Fibroblast of lung (primary cell): Measurements from ENCODE around the gene DQX1. TPM values are rescaled to one million over a fixed set of nuclear protein-coding genes. Genes with fewer than 3 reads are reported as not detected.

ENCODE experiments used
- DNase-seq, 2 donors: peaks; one replicate each; pipeline versions ENCODE4 v3.0.0 to v3.0.0-alpha.2; 2010; ENCODE audit warnings: low read depth in 2 of 2
- H2AFZ ChIP-seq: 2 replicates; pipeline ENCODE4 v1.5.1; 2012; ENCODE audit warnings: low read length, control low read depth, inconsistent platforms
- H3K27ac ChIP-seq: 2 replicates; pipeline ENCODE4 v1.5.1; 2011; ENCODE audit warnings: low read length, control low read depth; ENCODE audit not compliant: insufficient read depth
- H3K27me3 ChIP-seq: 2 replicates; pipeline ENCODE4 v1.5.1; 2011; ENCODE audit warnings: mild to moderate bottlenecking, low read length; ENCODE audit not compliant: control insufficient read depth, insufficient read depth
- H3K36me3 ChIP-seq: 2 replicates; pipeline ENCODE4 v1.5.1; 2011; ENCODE audit warnings: low read length; ENCODE audit not compliant: control insufficient read depth, insufficient read depth
- H3K4me1 ChIP-seq: 2 replicates; pipeline ENCODE4 v1.5.1; 2011; ENCODE audit warnings: low read length; ENCODE audit not compliant: control insufficient read depth, insufficient read depth; ENCODE audit errors: extremely low read depth
- H3K4me2 ChIP-seq: 2 replicates; pipeline ENCODE4 v1.5.1; 2011; ENCODE audit warnings: low read length, control low read depth; ENCODE audit not compliant: insufficient read depth; ENCODE audit errors: extremely low read depth
- H3K4me3 ChIP-seq, 4 experiments: fragments of 200-600 bp in 1 of 4; sonication (generic) in 1 of 4; replicated peaks in 1 of 4; 2 replicates each; pipeline ENCODE4 v1.5.1; 2011 to 2016; ENCODE audit warnings: low read length in 4 of 4, low read depth in 3 of 4, mild to moderate bottlenecking in 3 of 4, control low read depth in 2 of 4, inconsistent platforms in 1 of 4, mixed read lengths in 1 of 4; ENCODE audit not compliant: insufficient read depth in 1 of 4; ENCODE audit errors: control extremely low read depth in 1 of 4
- H3K79me2 ChIP-seq: 2 replicates; pipeline ENCODE4 v1.5.1; 2012; ENCODE audit warnings: mild to moderate bottlenecking, low read length, inconsistent platforms; ENCODE audit not compliant: control insufficient read depth, insufficient read depth
- H3K9ac ChIP-seq: 2 replicates; pipeline ENCODE4 v1.5.1; 2011; ENCODE audit warnings: mild to moderate bottlenecking, low read length, control low read depth; ENCODE audit not compliant: insufficient read depth
- H3K9me3 ChIP-seq: 2 replicates; pipeline ENCODE4 v1.5.1; 2012; ENCODE audit warnings: low read depth, low read length; ENCODE audit not compliant: control insufficient read depth, insufficient read depth
- H4K20me1 ChIP-seq: 2 replicates; pipeline ENCODE4 v1.5.1; 2011; ENCODE audit warnings: low read length; ENCODE audit not compliant: control insufficient read depth, insufficient read depth; ENCODE audit errors: extremely low read depth
- CTCF ChIP-seq, 2 donors: IDR thresholded peaks in 1 of 2; conservative IDR thresholded peaks in 1 of 2; 1 replicate in 1 of 2; 2 replicates in 1 of 2; pipeline ENCODE4 v1.5.1; 2011 to 2012; ENCODE audit warnings: low read length in 2 of 2, control low read depth in 1 of 2, inconsistent platforms in 1 of 2, low read depth in 1 of 2, mild to moderate bottlenecking in 1 of 2
- EZH2 ChIP-seq: IDR thresholded peaks from 2 replicates; pipeline ENCODE4 v1.5.1; 2012; ENCODE audit warnings: low read length, control low read depth, mild to moderate bottlenecking; ENCODE audit errors: missing control alignments
- polyA plus RNA-seq, 2 donors: library from polyadenylated mRNA; depleted of rRNA in 1 of 2; stranded (reverse) in 1 of 2; unstranded in 1 of 2; fragments of >200 nt; gene quantifications; 2 replicates each; pipeline ENCODE4 v1.2.1, GENCODE V29; 2011 to 2012; ENCODE audit warnings: missing spikeins in 1 of 2
- total RNA-seq: library from RNA; depleted of rRNA; stranded (reverse); fragments of >200 nt; gene quantifications from 2 replicates; pipeline ENCODE4 v1.2.1, GENCODE V29; 2014

DQX1 gene
- total and polyA plus RNA-seq, 2 donors (not counting 1 experiment from before 2014, with no cell fraction given): not detected

DNA sequence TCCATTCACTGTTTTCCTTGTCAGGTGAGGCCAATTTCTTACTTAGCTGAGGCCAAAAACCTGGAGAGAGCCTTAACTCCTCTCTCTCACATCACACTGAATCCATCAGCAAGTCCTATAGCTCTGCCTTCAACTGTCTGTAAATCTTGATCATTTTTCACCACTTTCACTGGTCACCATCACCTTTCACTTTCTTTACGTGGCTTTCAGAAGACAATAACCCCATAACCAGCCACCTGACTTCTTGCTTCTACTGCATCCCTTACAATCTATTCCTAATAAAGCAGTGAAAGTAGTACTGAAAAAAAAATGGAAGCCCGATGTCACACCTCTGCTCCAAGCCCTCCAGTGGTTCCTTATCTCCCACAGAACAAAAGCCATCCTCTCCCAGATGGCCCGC, 20.0 kb upstream of the DQX1 start:
- Histone ChIP-seq H3K27ac (no peak overlapping the region), H2AFZ (no peak overlapping the region), H4K20me1 (no peaks in the 10 kb centered on the region), H3K9ac (no peak overlapping the region), H3K36me3 (no peaks in the 10 kb centered on the region), H3K4me2 (no peak overlapping the region), H3K79me2 (no peaks in the 10 kb centered on the region), H3K4me1 (peaks cover 3% of the 10 kb centered on the region), H3K4me3 (no peak overlapping the region), H3K27me3 (no peaks in the 10 kb centered on the region), H3K9me3 (no peaks in the 10 kb centered on the region)
- TF ChIP-seq EZH2: no peak
- no peak for DNase-seq

- Histone ChIP-seq H2AFZ (no peak overlapping the region), H4K20me1 (no peaks in the 10 kb centered on the region), H3K27ac (no peak overlapping the region), H3K36me3 (no peaks in the 10 kb centered on the region), H3K9ac (no peak overlapping the region), H3K4me3 (no peak overlapping the region), H3K4me2 (no peak overlapping the region), H3K79me2 (no peaks in the 10 kb centered on the region), H3K9me3 (no peaks in the 10 kb centered on the region), H3K27me3 (no peaks in the 10 kb centered on the region), H3K4me1 (peaks cover 3% of the 10 kb centered on the region)
- TF ChIP-seq EZH2 (no peak), CTCF (conservative IDR thresholded peaks at IDR 0.05 in 1 of 2, IDR thresholded peaks at IDR 0.05 in 1 of 2; ENCODE audit: low read depth in 1 of 2, low read length in 2 of 2) (no peak)
- no peak for DNase-seq
Observed at GRCh38 chr2:74544634-74545033, 18.6 kb upstream of the DQX1 start.

- H3K9ac ChIP-seq: no peak overlapping the region
- DNase-seq: no peak
- no peaks in the 10 kb centered on the region for H3K9me3 ChIP-seq
- no peak overlapping the region for H3K4me2 ChIP-seq
- no peaks in the 10 kb centered on the region for H3K27me3 ChIP-seq
- no peaks in the 10 kb centered on the region for H3K79me2 ChIP-seq
- no peaks in the 10 kb centered on the region for H4K20me1 ChIP-seq
- TF ChIP-seq CTCF (conservative IDR thresholded peaks at IDR 0.05 in 1 of 2, IDR thresholded peaks at IDR 0.05 in 1 of 2; ENCODE audit: low read depth in 1 of 2, low read length in 2 of 2) (no peak), EZH2 (no peak)
- H3K4me1 ChIP-seq: no peaks in the 10 kb centered on the region
- H2AFZ ChIP-seq: no peak overlapping the region
- no peak overlapping the region for H3K4me3 ChIP-seq
- no peak overlapping the region for H3K27ac ChIP-seq
- no peaks in the 10 kb centered on the region for H3K36me3 ChIP-seq
Observed at GRCh38 chr2:74542978-74543377, 16.9 kb upstream of the DQX1 start.
